ENCODE results near the gene TMEM258.

Gene TMEM258

GRCh38 chr11:61792310-61793082 lies at the start of gene TMEM258, which contains the start of gene FEN1:
TMEM258 (minus strand) TSS chr11:61792599; CDS start chr11:61792558, 41 bp downstream.
FEN1 (plus strand) TSS chr11:61792911; CDS start chr11:61795362, 2,451 bp downstream.
- no peak for TF ChIP-seq GATA3 (IDR thresholded peaks at IDR 0.05; ENCODE audit: low read depth, low read length)
- no peak for TF ChIP-seq GATA2 (IDR thresholded peaks at IDR 0.05; ENCODE audit: low read depth, low read length)

GRCh38 chr11:61841636-61842527 lies 49.5 kb upstream of the TMEM258 start:
- TF ChIP-seq GATA3 (IDR thresholded peaks at IDR 0.05; ENCODE audit: low read depth, low read length) (no peak), GATA2 (IDR thresholded peaks at IDR 0.05; ENCODE audit: low read depth, low read length) (no peak)

- TF ChIP-seq GATA3 (IDR thresholded peaks at IDR 0.05; ENCODE audit: low read depth, low read length) = no peak
- TF ChIP-seq GATA2 (IDR thresholded peaks at IDR 0.05; ENCODE audit: low read depth, low read length) = no peak
Measured at GRCh38 chr11:61840371-61840770, 48.0 kb upstream of the TMEM258 start.

- TF ChIP-seq GATA3 (IDR thresholded peaks at IDR 0.05; ENCODE audit: low read depth, low read length) = no peak
- no peak for TF ChIP-seq GATA2 (IDR thresholded peaks at IDR 0.05; ENCODE audit: low read depth, low read length)
Measured at GRCh38 chr11:61839742-61840141, 47.3 kb upstream of the TMEM258 start.

- TF ChIP-seq GATA3 (IDR thresholded peaks at IDR 0.05; ENCODE audit: low read depth, low read length) = no peak
- no peak for TF ChIP-seq GATA2 (IDR thresholded peaks at IDR 0.05; ENCODE audit: low read depth, low read length)
Measured at GRCh38 chr11:61838921-61839320, 46.5 kb upstream of the TMEM258 start.

- TF ChIP-seq GATA2 (IDR thresholded peaks at IDR 0.05; ENCODE audit: low read depth, low read length) = no peak
- no peak for TF ChIP-seq GATA3 (IDR thresholded peaks at IDR 0.05; ENCODE audit: low read depth, low read length)
Measured at GRCh38 chr11:61838501-61838900, 46.1 kb upstream of the TMEM258 start.

GRCh38 chr11:61837411-61838005 lies 45.1 kb upstream of the TMEM258 start:
- TF ChIP-seq GATA3 (IDR thresholded peaks at IDR 0.05; ENCODE audit: low read depth, low read length) = no peak
- TF ChIP-seq GATA2 (IDR thresholded peaks at IDR 0.05; ENCODE audit: low read depth, low read length) = no peak

- no peak for TF ChIP-seq GATA3 (IDR thresholded peaks at IDR 0.05; ENCODE audit: low read depth, low read length)
- no peak for TF ChIP-seq GATA2 (IDR thresholded peaks at IDR 0.05; ENCODE audit: low read depth, low read length)
Measured at GRCh38 chr11:61836193-61836592, 43.8 kb upstream of the TMEM258 start.

- TF ChIP-seq GATA3 (IDR thresholded peaks at IDR 0.05; ENCODE audit: low read depth, low read length) = no peak
- no peak for TF ChIP-seq GATA2 (IDR thresholded peaks at IDR 0.05; ENCODE audit: low read depth, low read length)
Measured at GRCh38 chr11:61834278-61835048, 42.1 kb upstream of the TMEM258 start.

GRCh38 chr11:61833926-61834277 lies 41.5 kb upstream of the TMEM258 start:
- no peak for TF ChIP-seq GATA2 (IDR thresholded peaks at IDR 0.05; ENCODE audit: low read depth, low read length)
- TF ChIP-seq GATA3 (IDR thresholded peaks at IDR 0.05; ENCODE audit: low read depth, low read length) = no peak

GRCh38 chr11:61833471-61833870 lies 41.1 kb upstream of the TMEM258 start:
- TF ChIP-seq GATA3 (IDR thresholded peaks at IDR 0.05; ENCODE audit: low read depth, low read length) (no peak), GATA2 (IDR thresholded peaks at IDR 0.05; ENCODE audit: low read depth, low read length) (no peak)

- TF ChIP-seq GATA2 (IDR thresholded peaks at IDR 0.05; ENCODE audit: low read depth, low read length) (no peak), GATA3 (IDR thresholded peaks at IDR 0.05; ENCODE audit: low read depth, low read length) (no peak)
Measured at GRCh38 chr11:61832754-61833153, 40.4 kb upstream of the TMEM258 start.

GRCh38 chr11:61832207-61832606 lies 39.8 kb upstream of the TMEM258 start:
- TF ChIP-seq GATA2 (IDR thresholded peaks at IDR 0.05; ENCODE audit: low read depth, low read length) (no peak), GATA3 (IDR thresholded peaks at IDR 0.05; ENCODE audit: low read depth, low read length) (no peak)
